KOPT-K1 (cell line): ENCODE results near the gene MEF2A.
"Not testable (repeated sequence)": the region's sequence is repeated elsewhere in the genome, so short reads cannot be mapped to it uniquely, and the experiment has no call there.

Experiments used
- H3K27ac ChIP-seq: fragments of 200-600 bp; sonication (generic); 2 replicates; pipeline ENCODE4 v1.5.1; 2016; ENCODE audit warnings: antibody characterized with exemption, mild to moderate bottlenecking, low read depth, low read length; ENCODE audit not compliant: poor library complexity, severe bottlenecking
- H3K36me3 ChIP-seq: fragments of 200-600 bp; sonication (generic); 2 replicates; pipeline ENCODE4 v1.5.1; 2017; ENCODE audit warnings: antibody characterized with exemption, mild to moderate bottlenecking, low read length, moderate library complexity; ENCODE audit not compliant: insufficient read depth
- H3K9me3 ChIP-seq: fragments of 200-600 bp; sonication (generic); 2 replicates; pipeline ENCODE4 v1.5.1; 2017; ENCODE audit warnings: antibody characterized with exemption, low read length, mild to moderate bottlenecking; ENCODE audit not compliant: insufficient read depth, poor library complexity, severe bottlenecking

The MEF2A gene

DNA sequence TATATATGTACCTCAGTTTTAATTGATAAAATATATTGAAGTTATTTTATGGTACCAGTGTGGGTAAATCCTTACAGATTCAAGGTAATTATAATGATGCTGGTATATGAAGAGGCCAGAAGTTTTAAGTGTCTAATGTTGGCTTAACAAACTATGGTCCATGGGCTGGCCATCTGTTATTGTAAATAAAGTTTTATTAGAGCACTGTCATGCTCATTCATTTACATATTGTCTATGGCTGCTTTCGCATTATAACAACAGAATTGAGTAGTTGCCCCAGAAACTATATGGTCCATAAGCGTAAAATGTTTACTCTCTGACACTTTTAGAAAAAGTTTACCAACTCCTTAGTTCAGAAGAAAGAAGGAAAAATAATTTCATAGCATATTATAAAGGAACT, 67.9 kb downstream of the MEF2A start:
- no peak overlapping the region for H3K27ac ChIP-seq
- H3K9me3 ChIP-seq, result peaks cover 52% of the 10 kb centered on the region
- H3K36me3 ChIP-seq, result peaks cover 41% of the 10 kb centered on the region

DNA sequence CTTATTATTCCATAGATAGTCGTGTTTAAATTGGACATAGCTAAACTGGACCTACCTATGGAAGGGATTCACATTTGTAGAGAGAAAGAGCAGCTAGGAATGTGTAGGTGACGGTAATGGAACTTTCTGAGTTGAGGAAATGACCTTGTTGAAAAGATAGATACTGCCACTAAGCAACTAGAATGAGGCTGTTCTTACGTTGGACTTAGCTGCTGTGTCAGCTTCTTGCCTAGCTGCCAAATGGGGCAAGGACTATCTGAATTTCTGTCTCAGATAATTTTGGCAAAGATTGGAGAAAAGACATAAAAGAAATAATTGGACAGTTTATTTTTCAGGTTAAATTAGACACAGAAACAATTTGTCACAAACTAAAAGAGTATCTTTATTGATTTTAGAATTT, 68.8 kb downstream of the MEF2A start:
- H3K27ac ChIP-seq, result no peak overlapping the region
- H3K9me3 ChIP-seq, result peaks cover 46% of the 10 kb centered on the region
- peaks cover 41% of the 10 kb centered on the region for H3K36me3 ChIP-seq

GRCh38 chr15:99635145-99635544, 69.4 kb downstream of the MEF2A start:
- H3K9me3 ChIP-seq, result peaks cover 40% of the 10 kb centered on the region
- H3K27ac ChIP-seq, result no peak overlapping the region
- H3K36me3 ChIP-seq, result peaks cover 41% of the 10 kb centered on the region

DNA sequence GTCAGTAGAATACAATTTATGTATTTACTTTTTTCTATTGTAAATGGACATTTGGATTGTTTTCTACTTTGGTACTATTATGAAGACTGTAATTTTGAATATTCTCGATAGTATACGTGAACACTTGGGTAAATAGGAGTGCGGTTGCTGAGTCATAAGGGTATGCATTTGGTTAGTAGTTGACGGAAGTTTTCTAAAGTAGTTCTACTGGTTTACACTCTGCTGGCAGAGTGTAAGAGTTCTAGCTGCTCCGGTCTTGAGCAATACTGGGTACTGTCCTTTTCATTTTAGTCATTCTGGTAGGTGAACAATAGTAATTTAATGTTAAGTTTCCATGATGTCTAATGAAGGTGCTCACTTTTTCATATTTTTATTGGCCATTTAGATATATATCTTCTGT, 70.0 kb downstream of the MEF2A start:
- no peak overlapping the region for H3K27ac ChIP-seq
- H3K36me3 ChIP-seq, result peaks cover 46% of the 10 kb centered on the region
- H3K9me3 ChIP-seq, result peaks cover 39% of the 10 kb centered on the region

- H3K36me3 ChIP-seq, result peaks cover 65% of the 10 kb centered on the region
- peaks cover 39% of the 10 kb centered on the region for H3K9me3 ChIP-seq
- no peak overlapping the region for H3K27ac ChIP-seq
Measured at GRCh38 chr15:99644913-99645542, 79.2 kb downstream of the MEF2A start.

- Histone ChIP-seq H3K9me3 (peaks cover 39% of the 10 kb centered on the region), H3K27ac (no peak overlapping the region), H3K36me3 (peaks cover 66% of the 10 kb centered on the region)
Measured at GRCh38 chr15:99645543-99645935, 79.8 kb downstream of the MEF2A start.

GRCh38 chr15:99645951-99646350, 80.2 kb downstream of the MEF2A start:
- peaks cover 39% of the 10 kb centered on the region for H3K9me3 ChIP-seq
- H3K36me3 ChIP-seq, result peaks cover 66% of the 10 kb centered on the region
- H3K27ac ChIP-seq, result no peak overlapping the region

DNA sequence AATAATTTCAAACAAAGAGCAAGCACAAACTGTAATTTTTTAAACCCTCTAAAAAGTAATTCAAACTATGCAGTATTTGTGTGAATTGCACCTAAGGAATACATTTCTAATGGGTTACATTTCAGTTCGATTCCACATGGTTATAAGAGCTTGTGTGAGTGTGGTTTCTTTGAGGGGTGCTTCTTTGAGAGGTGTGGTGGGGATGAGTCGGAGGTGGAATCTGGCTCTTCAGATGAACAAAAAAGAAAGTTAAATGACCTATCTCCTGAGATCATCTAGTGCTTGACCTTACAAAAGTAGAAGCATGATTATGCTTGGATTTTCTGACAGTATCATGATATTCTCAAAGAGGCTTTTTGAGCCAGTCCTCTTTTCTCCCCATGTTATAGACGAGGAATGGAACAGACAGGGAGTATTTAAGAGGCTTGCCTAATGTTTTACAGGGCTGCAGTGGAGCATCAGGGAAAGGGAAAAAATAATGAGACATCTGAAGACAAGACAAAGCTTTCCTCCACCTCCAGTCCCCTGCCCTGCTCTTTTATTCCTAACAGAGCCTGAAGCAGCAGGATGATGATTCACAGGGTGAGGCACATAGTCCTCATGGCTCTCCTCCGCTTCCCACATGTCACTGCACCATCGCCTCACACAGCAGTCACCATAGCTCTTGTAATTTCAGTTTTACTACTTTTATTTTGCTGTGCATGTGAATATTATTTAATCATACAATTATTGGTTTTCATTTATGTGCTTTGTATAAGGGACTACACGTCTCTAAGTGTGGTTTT, 85.4 kb downstream of the MEF2A start:
- no peak overlapping the region for H3K27ac ChIP-seq
- H3K36me3 ChIP-seq, result peaks cover 37% of the 10 kb centered on the region

DNA sequence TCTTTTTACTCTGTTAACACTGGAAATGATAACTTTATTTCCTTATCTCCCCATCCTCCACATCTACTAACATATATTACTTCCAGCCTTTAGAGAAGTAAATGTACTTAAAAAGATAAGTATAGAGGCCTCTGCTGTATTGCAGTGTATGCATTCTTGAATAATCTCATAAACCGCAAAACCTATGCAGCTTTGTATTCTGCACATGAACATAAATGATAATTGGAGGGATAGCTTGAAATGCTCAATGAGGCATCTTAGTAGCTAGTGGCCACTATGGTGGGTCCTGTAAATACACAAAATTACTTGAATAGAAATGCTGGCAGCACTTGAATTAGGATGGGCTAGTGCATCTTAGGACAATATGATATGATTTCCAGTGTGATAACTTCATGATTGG, 90.4 kb downstream of the MEF2A start:
- Histone ChIP-seq H3K36me3 (peaks cover 18% of the 10 kb centered on the region), H3K27ac (no peak overlapping the region), H3K9me3 (no peaks in the 10 kb centered on the region)

More for the DNA sequence above, 85.4 kb downstream of the MEF2A start:
- H3K9me3 ChIP-seq, result peaks cover 12% of the 10 kb centered on the region

DNA sequence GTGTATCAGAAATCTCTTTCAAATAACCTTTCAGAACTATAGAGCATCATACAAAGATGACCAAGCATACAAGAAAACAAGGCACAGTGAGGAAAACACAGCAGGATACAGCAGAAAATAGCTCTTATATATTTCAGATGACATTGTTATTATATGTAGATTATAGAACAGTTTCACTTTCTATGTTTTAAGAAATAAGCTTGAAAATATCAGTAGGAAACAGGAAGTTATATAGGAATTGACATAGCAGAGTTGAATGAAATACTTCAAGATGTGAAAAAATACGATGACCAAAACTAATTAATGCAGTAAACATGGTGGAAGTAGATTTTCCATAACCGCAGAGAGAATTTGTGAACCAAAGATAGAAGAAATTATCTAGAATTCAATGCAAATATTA, 92.2 kb downstream of the MEF2A start:
- peaks cover 17% of the 10 kb centered on the region for H3K36me3 ChIP-seq
- no peak overlapping the region for H3K27ac ChIP-seq
- H3K9me3 ChIP-seq, result no peaks in the 10 kb centered on the region

DNA sequence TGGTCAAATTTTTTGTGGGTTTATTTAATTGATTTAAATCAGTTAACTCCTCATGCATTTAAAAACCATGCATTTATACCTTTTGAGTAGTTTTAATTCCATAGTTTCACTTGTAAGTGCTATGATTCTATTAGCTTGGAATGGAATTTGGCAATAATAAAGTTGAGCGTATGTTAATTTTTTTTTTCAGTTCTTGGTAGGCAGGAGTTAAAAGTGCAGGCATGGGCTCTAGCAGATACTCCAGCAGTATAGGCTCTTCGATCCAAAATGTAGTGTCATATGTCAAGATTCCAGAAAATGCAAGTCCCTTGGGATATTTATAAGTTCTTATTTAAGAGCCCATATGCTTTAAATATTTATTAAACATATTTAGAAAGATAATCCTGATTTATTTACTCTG, 97.1 kb downstream of the MEF2A start:
- Histone ChIP-seq H3K36me3 (peaks cover 35% of the 10 kb centered on the region), H3K27ac (no peak overlapping the region), H3K9me3 (no peaks in the 10 kb centered on the region)

- H3K36me3 ChIP-seq, result peaks cover 26% of the 10 kb centered on the region
- H3K9me3 ChIP-seq, H3K27ac ChIP-seq: not testable (repeated sequence)
Measured at GRCh38 chr15:99666073-99666472, 100.3 kb downstream of the MEF2A start.

DNA sequence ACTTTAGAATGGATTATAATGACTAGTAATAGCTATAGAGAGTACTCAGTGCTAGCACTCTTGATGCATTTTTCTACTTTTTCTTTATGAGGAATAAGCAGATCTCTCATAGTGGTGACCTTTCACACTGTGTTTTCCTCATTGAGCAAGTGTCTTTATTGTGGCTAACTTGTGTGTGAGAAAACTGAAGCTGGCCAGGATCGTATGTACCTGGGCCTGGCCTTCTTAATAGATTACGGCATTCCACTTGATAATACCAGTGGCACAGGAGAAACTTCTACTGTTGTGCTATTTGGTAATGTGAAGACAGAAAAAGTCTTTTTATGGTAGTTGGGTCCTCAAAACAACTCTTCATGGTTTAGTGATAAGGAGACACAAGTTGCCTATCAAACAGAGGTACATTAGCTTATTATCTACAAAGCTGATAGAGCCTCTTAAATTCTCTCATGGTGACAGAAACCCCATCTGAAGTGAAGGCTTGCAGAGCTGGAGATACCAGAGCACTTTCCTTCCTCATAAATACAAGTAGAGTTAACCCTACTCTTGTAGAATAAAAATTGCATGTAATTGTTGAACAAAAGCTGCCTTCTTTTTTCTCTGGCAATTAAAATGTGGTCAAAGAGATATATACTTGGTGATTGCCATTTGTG, 102.9 kb downstream of the MEF2A start:
- Histone ChIP-seq H3K27ac (no peak overlapping the region), H3K36me3 (peaks cover 40% of the 10 kb centered on the region)

DNA sequence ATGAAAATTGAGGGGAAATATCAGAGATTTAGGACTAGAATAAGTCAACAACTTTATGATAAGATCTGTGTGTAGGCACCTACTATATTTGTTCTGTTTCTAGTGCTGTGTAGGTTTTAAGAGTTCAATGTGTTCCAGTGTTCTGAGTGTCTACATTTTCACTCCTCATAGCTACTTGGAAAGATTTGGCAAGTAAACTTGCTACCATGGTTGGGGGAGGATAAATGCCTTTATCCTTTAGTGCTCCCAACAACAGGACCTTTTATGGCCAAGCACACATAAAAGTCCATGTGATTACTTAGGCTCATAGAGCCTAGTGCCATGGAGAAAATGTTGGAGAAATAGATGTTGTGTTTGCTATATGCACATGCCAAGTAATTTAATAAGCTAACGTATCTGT, 103.5 kb downstream of the MEF2A start:
- Histone ChIP-seq H3K27ac (no peak overlapping the region), H3K36me3 (peaks cover 36% of the 10 kb centered on the region)

More for the DNA sequence above, 102.9 kb downstream of the MEF2A start:
- H3K9me3 ChIP-seq, result no peaks in the 10 kb centered on the region

GRCh38 chr15:99671926-99672635, 106.3 kb downstream of the MEF2A start:
- H3K9me3 ChIP-seq, result no peaks in the 10 kb centered on the region
- H3K27ac ChIP-seq, result no peak overlapping the region
- peaks cover 55% of the 10 kb centered on the region for H3K36me3 ChIP-seq

More for the DNA sequence above, 103.5 kb downstream of the MEF2A start:
- no peaks in the 10 kb centered on the region for H3K9me3 ChIP-seq
